ENCODE data around the gene ATG3. TPM values are rescaled to one million over a fixed set of nuclear protein-coding genes. Genes with fewer than 3 reads are reported as not detected.

ATG3 gene
- total and polyA plus RNA-seq, 12 donors: 14.0 to 64.3 (median 42.8) TPM

DNA sequence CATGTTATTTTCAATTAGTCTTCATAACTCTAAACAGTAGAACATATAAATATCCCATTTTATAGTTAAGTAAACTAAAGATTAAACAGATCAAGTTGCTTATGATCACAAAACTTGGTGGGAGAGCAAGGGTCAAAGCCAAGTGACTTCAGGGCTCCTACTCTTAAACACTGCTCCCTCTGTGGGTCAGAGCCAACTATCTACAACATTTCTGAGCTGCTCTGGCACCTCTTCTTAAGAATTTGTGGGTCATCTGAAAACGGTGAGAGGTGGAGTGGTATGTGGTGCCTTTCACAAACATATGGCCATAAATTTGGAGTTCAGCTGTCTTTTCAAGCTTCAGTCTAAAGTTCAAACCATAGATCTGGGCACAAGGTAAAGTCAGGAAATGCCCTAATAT lies 10.9 kb downstream of the ATG3 start:
- 21 to 32% methylated on average over 1 of the region's 1 CpG for WGBS, 2 donors
- no peak overlapping the region for H3K27ac ChIP-seq
- H3K27me3 ChIP-seq: no peaks in the 10 kb centered on the region
- TF ChIP-seq, protein P1, sequence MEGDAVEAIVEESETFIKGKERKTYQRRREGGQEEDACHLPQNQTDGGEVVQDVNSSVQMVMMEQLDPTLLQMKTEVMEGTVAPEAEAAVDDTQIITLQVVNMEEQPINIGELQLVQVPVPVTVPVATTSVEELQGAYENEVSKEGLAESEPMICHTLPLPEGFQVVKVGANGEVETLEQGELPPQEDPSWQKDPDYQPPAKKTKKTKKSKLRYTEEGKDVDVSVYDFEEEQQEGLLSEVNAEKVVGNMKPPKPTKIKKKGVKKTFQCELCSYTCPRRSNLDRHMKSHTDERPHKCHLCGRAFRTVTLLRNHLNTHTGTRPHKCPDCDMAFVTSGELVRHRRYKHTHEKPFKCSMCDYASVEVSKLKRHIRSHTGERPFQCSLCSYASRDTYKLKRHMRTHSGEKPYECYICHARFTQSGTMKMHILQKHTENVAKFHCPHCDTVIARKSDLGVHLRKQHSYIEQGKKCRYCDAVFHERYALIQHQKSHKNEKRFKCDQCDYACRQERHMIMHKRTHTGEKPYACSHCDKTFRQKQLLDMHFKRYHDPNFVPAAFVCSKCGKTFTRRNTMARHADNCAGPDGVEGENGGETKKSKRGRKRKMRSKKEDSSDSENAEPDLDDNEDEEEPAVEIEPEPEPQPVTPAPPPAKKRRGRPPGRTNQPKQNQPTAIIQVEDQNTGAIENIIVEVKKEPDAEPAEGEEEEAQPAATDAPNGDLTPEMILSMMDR (IDR thresholded peaks at IDR 0.05): no peak
- DNase-seq: no peak
- intact Hi-C loops (cut with DNase I): no loop called here
- no peak overlapping the region for H3K4me3 ChIP-seq
- H3K36me3 ChIP-seq: peaks cover 0 to 58% (median 12%) of the 10 kb centered on the region in 9 donors
- ATAC-seq: no peak
- H3K4me1 ChIP-seq: peaks cover 0 to 35% (median 16%) of the 10 kb centered on the region in 9 donors
- H3K9me3 ChIP-seq: no peaks in the 10 kb centered on the region

DNA sequence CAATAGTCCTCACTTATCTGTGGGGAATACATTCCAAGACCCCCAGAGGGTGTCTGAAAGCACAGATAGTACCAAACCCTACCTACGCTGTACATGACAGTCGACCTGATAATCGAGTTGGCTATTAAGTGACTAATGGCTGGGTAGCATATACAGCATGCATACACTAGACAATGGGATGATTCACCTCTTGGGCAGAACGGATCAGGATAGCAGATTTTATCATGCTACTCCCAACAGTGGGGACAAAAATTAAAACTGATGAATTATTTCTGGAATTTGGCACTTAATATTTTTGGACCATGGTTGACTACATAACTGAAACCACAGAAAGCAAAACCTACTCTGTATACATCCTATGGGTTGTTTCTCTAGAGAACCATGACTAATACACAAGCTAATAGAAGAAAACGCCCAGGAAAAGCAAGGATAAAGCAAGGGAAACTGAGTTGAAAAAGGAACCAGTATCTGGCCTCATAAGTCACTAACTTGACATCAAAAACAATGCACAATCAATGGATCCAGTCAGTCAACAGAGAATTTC lies 15.5 kb downstream of the ATG3 start:
- DNase-seq (no peak), ATAC-seq (no peak)
- Histone ChIP-seq H3K27me3 (no peaks in the 10 kb centered on the region), H3K4me3 (no peak overlapping the region), H3K9me3 (no peaks in the 10 kb centered on the region), H3K36me3 (peaks cover 0 to 92% (median 12%) of the 10 kb centered on the region in 9 donors), H3K27ac (no peak overlapping the region), H3K4me1 (peaks cover 0 to 10% (median 5%) of the 10 kb centered on the region in 9 donors)
- TF ChIP-seq, protein P1 (IDR thresholded peaks at IDR 0.05): no peak
- 93 to 94% methylated on average over 5 of the region's 5 CpGs for WGBS, 2 donors
- intact Hi-C loops (cut with DNase I): no loop called here

DNA sequence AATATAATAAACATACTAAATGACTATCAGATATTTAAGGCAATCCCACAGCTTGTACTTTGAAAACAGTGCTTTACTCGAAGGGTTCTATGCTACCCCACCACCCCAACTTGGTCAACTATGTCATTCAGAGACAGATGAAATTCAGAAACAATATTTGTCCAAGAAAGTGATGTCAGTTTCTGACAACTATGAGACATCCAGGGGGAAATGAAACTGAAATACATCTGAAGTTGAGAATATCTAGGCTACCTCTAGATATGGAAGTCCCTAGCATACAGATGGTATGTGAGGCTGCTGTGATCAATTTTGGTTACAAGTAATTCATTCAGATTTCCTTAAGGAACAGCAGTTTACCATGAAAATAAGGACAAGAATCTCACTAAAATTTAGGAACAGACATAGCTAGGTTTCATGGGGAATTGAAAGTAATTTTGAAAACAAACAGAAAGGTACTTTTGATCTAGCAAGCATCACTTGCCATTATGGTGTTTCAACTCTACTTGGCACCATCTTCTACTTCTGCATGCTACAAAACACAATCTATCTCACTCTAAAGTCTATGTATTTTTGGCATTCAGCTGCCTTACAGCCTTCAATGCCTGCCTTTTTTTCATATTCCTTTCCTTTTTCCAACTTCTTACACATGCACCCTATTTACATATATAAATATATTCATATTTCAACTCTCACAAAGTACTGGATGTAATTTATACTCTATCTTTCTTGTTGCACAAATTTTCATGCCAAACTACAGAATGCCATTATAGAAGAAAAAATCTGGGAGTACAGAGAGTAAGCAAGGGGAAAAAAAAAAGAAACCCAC lies 21.7 kb downstream of the ATG3 start:
- intact Hi-C loops (cut with DNase I): loop anchor here in 1 of 10 donors (10.0 kb wide), 1 partner anchor 425 kb away; no protein-coding TSS in a partner anchor
- peaks cover 0 to 91% (median 13%) of the 10 kb centered on the region in 9 donors for H3K36me3 ChIP-seq
- ATAC-seq (no peak), DNase-seq (no peak)
- H3K4me3 ChIP-seq: no peak overlapping the region
- no peaks in the 10 kb centered on the region for H3K27me3 ChIP-seq
- TF ChIP-seq, protein P1 (IDR thresholded peaks at IDR 0.05): no peak
- no peaks in the 10 kb centered on the region for H3K4me1 ChIP-seq
- no peaks in the 10 kb centered on the region for H3K9me3 ChIP-seq
- H3K27ac ChIP-seq: no peak overlapping the region
- WGBS, 2 donors: 94 to 98% methylated on average over 1 of the region's 1 CpG

DNA sequence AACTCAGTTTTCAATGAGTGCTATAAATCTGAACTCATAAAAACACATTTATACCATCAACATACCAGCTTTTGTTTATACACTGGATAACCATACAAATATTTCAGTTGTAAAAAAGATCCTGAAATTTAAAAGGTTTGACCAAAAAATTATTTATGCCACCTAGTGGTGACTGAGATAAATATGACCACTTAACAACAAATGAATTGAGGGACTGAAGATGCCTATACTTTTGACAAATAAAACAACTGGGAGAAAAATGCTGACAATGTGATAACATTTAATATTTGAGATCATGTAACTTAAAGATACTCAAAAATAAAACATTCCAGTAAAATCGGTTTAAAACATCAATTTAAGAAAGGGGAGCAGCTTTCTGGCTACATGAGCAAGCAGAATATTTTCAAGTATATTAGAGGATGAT lies 30.4 kb downstream of the ATG3 start:
- Histone ChIP-seq H3K27me3 (no peaks in the 10 kb centered on the region), H3K9me3 (no peaks in the 10 kb centered on the region), H3K4me1 (no peaks in the 10 kb centered on the region), H3K27ac (no peak overlapping the region), H3K4me3 (no peak overlapping the region), H3K36me3 (peaks cover 0 to 96% (median 27%) of the 10 kb centered on the region in 9 donors)
- ATAC-seq: no peak
- WGBS, 2 donors: 2 to 3% methylated on average over 1 of the region's 1 CpG
- no peak for DNase-seq
- TF ChIP-seq, protein P1 (IDR thresholded peaks at IDR 0.05): peak in 8 of 9 donors; percentile 21 to 73 (median 60)
- intact Hi-C loops (cut with DNase I): loop anchor here in 5 of 10 donors (2.0 to 10.0 kb wide), 5 partner anchors 239 to 419 kb away; partner anchors contain the start of gene SLC9C1 (in 2 of the 5)

Measured in heart right ventricle (tissue), 16 donors.